ENCODE data around the gene TARS3. TPM values are rescaled to one million over a fixed set of nuclear protein-coding genes. Genes with fewer than 3 reads are reported as not detected.
"Not testable (repeated sequence)": the region's sequence is repeated elsewhere in the genome, so short reads cannot be mapped to it uniquely, and the experiment has no call there.

Gene TARS3
- total RNA-seq, 1 experiment from 2014 or later = 14.1 TPM

GRCh38 chr15:101734837-101735236 is 10.6 kb upstream of the TARS3 start:
- H3K23me2 ChIP-seq (ENCODE audit: insufficient read length, low read depth, low read length, poor library complexity, severe bottlenecking); H3K14ac ChIP-seq (ENCODE audit: insufficient read depth, low read length); H3K9me3 ChIP-seq (ENCODE audit: control insufficient read depth, low read depth, low read length); H4K5ac ChIP-seq (ENCODE audit: insufficient read length, low read depth, low read length); DNase-seq; H2BK12ac ChIP-seq (ENCODE audit: insufficient read length, low read depth, low read length); H3K27me3 ChIP-seq (ENCODE audit: insufficient read depth, low read length); H4K91ac ChIP-seq (ENCODE audit: insufficient read length, low read depth, low read length); H2BK15ac ChIP-seq (ENCODE audit: low read depth, low read length); H3K36me3 Mint-ChIP-seq (ENCODE audit: insufficient read depth in 1 of 3, low read depth in 3 of 3); H3K4me1 Mint-ChIP-seq; H3K27me3 Mint-ChIP-seq (ENCODE audit: low read depth); H3K4me2 ChIP-seq (ENCODE audit: insufficient read depth, insufficient read length, low read length); H3K9me3 Mint-ChIP-seq; H3K4me1 ChIP-seq (ENCODE audit: insufficient read depth, low read length); H4K20me1 ChIP-seq (ENCODE audit: control insufficient read depth, insufficient read depth, insufficient read length); H2BK20ac ChIP-seq (ENCODE audit: low read depth, low read length, poor library complexity, severe bottlenecking); H3T11ph ChIP-seq (ENCODE audit: low read length); H3K56ac ChIP-seq (ENCODE audit: insufficient read length, low read depth, low read length); H3K4ac ChIP-seq (ENCODE audit: low read depth, low read length); H3K27ac Mint-ChIP-seq; H2BK5ac ChIP-seq (ENCODE audit: insufficient read length, low read length); H3K18ac ChIP-seq (ENCODE audit: insufficient read length, low read depth, low read length); H3K79me2 ChIP-seq (ENCODE audit: insufficient read depth, low read length); H2AK5ac ChIP-seq (ENCODE audit: insufficient read length, low read length); H2AFZ ChIP-seq (ENCODE audit: low read length); H3K79me1 ChIP-seq (ENCODE audit: insufficient read depth, low read depth, low read length, poor library complexity, severe bottlenecking); H4K8ac ChIP-seq (replicated peaks; ENCODE audit: insufficient read length, low read depth, low read length); H3K4me3 Mint-ChIP-seq; H3K23ac ChIP-seq (ENCODE audit: insufficient read length, low read depth, low read length); H3K9ac ChIP-seq (ENCODE audit: extremely low read depth, insufficient read length, low read length); H3K27ac ChIP-seq (ENCODE audit: insufficient read length, low read depth, low read length); H2BK120ac ChIP-seq (ENCODE audit: low read depth, low read length, poor library complexity, severe bottlenecking): not testable (repeated sequence)
- no CpG with 5 or more reads among the region's 2 CpGs for whole genome bisulfite sequencing (ENCODE audit: extremely low coverage, insufficient read length, low lambda C conversion rate)
